ENCODE measurements around the gene TMEM203.
A peak's percentile ranks its signal among the peaks of the same experiment; 100 is the strongest.
"Not testable (repeated sequence)": the region's sequence is repeated elsewhere in the genome, so short reads cannot be mapped to it uniquely, and the experiment has no call there.

TMEM203 gene

GRCh38 chr9:137241490-137242268 lies 36.2 kb upstream of the TMEM203 start:
- DNase-seq = no peak

- peak; percentile 99 for DNase-seq
Observed at GRCh38 chr9:137240841-137241489, 35.5 kb upstream of the TMEM203 start, which contains the start of gene TUBB4B. TSS of gene TUBB4B (plus strand) at chr9:137241287. CDS start at chr9:137241361, 74 bp downstream.

- no peak for DNase-seq
Observed at GRCh38 chr9:137240318-137240840, 34.9 kb upstream of the TMEM203 start.

DNA sequence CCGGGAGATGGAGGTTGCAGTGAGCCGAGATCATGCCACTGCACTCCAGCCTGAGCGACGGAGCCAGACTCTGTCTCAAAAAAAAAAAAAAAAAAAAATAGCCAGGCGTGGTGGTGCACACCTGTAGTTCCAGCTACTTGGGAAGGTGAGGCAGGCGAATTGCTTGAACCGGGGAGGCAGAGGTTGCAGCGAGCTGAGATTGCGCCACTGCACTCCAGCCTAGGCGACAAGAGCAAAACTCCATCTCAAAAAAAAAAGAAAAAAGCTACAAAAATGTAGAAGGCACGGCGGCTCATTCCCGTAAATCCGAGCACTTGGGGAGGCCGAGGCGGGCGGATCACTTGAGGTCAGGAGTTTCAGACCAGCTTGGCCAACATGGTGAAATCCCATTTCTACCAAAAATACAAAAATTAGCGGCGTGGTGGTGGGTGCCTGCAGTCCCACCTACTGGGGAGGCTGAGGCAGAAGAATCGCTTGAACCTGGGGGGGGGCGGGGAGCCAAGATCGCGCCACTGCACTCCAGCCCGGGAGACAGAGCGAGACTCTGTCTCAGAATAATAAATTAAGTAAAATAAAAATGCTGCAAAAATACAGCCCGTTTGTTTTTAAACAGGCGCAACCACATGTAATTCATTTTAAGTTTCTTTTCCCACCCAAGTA lies 34.2 kb upstream of the TMEM203 start:
- not testable (repeated sequence) for DNase-seq

DNA sequence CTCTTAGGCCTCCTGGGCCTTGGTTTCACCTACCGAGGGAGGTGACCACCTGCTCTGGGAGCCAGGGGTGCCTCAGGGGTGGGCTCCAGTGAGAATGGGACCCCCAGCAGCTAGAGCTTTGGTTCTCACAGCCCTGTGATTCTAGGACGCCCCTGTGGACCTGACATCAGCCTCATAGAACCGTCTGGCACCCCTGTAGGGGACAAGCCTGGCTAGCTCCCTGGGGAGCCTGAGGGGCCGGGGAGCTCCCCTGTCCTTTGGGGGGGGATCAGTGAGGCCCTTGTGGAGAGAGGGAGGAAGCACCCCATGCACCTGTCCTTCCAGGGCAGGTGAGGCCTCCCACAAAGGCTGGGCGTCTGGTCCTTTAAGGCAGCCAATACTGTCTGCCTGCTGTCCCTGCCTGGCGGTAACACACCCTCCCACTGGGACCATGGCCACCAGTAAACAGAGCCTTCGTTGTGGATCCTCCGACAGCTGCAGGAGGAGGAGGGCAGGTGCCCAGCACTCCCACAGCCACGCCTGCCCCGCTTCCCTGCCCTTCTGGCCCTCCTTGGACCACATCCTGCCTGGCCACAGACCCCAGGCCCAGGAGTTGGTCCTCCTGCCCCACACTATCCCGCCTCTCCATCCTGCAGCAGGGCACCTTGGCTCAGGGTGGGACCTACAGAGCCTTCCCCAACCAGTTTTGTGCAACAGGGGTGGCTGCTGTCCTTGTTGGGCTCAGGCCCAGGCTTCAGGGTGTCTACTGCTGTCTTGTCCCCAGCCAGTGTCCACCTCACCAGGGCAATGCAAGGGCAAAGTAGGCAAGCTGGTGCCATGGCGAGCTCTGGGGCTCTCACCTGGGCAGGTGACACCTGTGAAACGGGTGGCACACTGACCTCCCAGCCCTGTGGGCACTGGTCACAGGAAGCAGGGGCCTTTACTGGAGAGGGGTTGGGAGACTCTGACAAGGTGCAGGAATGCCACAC lies 32.6 kb upstream of the TMEM203 start:
- DNase-seq = no peak

- no peak for DNase-seq
Observed at GRCh38 chr9:137236936-137237421, 31.5 kb upstream of the TMEM203 start.

DNA sequence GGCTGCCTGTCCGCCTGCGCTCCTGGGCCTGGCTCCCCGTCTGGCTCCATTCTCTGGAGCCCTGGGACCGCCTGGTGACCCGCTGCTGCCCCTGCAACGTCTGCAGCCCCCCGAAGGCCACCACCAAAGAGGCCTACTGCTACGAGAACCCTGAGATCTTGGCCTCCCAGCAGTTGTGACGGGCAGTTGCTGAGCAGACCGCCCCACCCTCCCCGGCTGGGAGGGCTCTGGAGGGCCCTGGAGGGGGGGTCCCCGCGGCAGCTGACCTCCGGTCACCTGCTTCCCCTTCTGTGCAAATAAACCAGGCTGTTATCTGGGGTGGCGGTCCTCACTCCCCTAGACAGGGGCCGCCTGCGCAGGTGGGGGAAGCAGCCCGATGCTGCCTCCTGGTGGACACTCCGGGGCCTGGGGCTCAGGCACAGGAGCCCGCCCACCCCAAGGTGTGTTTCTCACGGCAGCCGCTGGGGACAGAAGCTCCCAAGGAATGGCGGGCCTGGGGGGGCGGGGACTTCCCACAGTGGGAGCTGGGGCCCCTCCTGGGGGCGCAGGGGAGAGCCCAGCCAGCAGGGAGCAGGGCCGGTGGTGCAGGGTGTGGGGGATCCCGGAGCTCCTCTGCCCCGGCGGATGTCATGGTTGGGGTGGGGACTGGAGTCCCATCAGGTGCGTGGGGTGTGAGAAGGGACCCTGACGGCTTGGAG lies 30.9 kb upstream of the TMEM203 start:
- DNase-seq = peak; percentile 30

DNA sequence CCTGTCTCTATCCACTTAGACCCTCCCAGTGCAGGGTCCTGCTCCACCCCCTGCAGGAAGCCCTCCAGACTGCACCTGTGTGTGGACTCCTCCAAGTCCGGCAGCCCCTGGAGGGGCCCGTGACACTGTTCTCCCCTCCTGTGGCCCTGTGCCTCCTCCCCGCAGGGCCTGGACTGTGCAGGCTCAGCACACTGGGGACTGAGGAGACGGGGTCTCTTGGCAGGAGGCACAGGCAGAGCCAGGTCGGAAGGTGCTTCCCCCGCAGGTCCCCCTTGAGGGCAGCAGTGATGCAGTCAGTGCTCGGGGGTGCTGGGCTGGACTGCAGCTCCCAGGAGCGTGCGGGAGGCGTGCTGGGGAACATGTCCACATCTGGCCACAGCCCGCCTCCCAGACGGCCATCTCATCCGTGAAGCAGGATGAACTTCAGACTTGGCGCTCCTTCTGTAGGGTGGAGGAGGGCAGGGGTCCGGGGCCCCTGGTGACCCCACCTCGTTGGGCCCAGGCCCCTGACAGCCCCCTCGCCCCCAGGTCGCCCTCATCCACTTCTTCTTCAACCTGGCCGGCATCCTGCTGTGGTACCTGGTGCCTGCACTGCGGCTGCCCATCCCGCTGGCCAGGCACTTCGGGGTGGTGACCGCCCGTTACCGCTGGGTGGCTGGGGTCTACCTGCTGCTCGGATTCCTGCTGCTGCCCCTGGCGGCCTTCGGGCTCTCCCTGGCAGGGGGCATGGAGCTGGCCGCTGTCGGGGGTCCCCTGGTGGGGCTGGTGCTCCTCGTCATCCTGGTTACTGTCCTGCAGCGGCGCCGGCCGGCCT lies 30.2 kb upstream of the TMEM203 start:
- DNase-seq = no peak

GRCh38 chr9:137234758-137235423 lies 29.4 kb upstream of the TMEM203 start:
- no peak for DNase-seq

- no peak for DNase-seq
Observed at GRCh38 chr9:137234055-137234697, 28.7 kb upstream of the TMEM203 start.

- no peak for DNase-seq
Observed at GRCh38 chr9:137233143-137233980, 27.9 kb upstream of the TMEM203 start.

DNA sequence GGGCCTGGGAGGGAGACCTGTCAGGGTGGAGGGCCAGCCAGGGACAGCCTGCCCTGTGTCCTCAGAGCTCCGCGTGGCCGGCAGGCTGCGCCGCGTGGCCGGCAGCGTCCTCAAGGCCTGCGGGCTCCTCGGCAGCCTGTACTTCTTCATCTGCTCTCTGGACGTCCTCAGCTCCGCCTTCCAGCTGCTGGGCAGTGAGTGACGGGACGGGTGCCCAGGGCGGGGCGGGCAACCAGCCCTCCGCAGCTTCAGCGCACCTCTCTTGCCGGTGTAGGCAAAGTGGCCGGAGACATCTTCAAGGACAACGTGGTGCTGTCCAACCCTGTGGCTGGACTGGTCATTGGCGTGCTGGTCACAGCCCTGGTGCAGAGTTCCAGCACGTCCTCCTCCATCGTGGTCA lies 27.1 kb upstream of the TMEM203 start:
- no peak for DNase-seq

- DNase-seq = no peak
Observed at GRCh38 chr9:137232101-137232500, 26.7 kb upstream of the TMEM203 start.

DNA sequence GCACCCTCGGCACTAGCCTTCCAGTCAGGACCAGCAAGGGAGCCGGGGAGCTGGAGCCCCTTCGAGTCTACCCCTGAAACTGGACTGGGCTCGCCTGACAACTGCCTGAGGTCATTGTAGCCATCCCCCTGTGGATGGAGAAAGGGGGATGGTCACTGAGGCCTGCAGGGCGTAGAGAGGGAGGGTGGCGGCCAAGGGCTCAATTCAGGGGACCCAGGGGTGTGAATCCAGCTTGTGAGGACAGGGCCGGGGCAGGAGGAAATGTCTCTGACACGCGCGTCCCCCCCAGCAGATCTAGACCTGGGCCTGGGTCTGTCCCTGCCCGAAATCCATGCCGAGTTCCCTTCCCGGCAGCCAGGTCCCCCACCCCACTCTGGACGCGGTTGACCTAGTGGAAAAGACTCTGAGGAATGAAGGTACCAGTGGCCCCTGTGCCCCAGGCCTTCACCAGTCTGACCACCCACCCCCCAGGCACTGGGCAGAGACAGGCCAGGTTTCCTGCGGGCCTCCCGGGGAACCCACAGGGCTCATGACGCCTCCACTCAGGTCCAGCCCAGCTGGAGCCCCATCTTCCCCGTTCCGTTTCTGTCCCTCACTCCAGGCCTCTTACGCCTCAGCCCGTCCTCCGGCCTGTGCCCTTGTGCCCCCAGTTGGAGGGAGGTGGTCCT lies 26.1 kb upstream of the TMEM203 start:
- no peak for DNase-seq

DNA sequence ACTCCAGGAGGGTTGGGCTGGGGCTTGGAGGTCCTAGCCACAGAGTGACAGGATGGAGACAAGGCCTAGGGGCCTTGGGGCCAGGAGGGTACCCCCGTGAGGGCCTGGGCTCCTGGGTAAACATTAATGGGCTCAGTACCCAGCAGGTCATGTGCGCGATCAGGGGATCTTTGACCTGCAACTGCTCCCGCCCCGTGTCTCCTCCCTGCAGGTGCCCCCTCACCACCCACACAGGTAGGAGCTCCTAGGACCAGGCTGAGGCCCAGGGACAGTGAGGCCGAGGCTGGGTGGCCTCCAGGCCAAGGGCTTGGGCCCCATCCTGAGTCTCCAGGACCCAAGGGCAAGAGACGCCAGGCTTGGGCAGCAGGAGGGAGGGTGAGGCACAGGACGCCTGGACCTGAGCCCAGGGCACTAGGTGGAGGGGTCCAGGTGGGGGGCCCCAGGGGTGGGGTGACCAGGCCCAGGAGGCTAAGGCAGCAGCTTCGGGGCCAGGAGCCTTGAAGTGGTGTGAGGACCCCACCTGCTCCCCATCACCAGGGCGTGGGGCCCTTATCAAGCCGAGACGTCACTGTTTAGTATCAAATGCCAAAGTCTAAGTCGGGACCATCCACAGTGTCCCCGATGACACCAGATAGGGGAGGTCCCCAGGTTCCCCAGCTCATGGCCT lies 25.4 kb upstream of the TMEM203 start, which contains the start of gene SLC34A3:
SLC34A3 (plus strand) TSS at position 197 of the 667 bp plus-strand sequence. CDS start 802 bp downstream, outside the sequence.
- DNase-seq = no peak

DNA sequence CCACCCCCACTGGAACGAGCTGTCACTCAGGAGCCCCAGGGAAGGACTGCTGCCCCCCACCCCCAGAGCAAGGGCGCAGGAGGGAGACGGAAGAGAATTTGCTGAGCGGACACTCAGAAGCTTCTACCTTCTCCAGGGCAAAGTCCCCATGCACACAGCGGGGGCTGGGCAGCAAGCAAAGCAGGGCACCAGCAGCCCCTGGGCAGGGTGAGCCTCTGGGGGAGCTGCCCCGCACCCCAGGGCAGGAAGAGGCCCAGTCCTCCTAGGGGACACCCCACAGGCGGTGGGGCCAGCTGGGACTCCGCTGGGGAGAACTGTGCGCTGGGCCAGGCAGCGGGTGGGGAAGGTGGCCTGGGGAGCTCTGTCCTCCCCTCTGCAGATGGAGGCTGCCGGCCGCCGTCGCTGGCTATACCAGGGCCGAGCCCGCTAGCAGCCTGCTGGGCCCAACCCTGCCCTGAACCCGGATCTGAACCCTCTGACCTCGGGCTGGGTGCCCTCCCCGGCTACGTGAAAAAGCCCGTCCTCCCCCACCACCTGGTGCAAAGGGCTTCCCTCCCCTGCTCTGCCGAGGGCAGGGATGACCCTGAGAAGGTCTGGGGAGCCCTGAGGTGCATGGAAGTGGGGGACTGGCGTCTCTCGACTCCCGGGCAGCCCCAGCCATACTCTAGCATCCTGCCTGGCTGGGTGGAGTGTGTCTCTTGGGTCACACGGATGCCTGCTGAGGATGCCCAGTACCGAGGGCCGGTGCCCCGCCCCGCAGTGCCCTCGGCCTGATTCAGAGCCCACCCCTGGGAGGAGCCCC lies 24.7 kb upstream of the TMEM203 start:
- DNase-seq = no peak
